Naive thymus-derived CD8-positive, alpha-beta T cell (primary cell): ENCODE data around the gene TBC1D9. TPM values are rescaled to one million over a fixed set of nuclear protein-coding genes. Genes with fewer than 3 reads are reported as not detected.

Source experiments
- ATAC-seq, 2 donors: fragments of 150-1000 bp; cut with Tn5 transposase in 1 of 2; sonication (Bioruptor Pico), chemical (Tn5 transposase) in 1 of 2; 1 replicate in 1 of 2; 2 replicates in 1 of 2; pipeline ENCODE4 v1.10.0; 2021; ENCODE audit warnings: mild to moderate bottlenecking in 2 of 2, moderate library complexity in 2 of 2
- POLR2A ChIA-PET: fragments of 350-600 bp; sonication (Branson Sonifier 250); formaldehyde crosslinking; loops from one replicate; lab custom pipeline; 2021; ENCODE audit warnings: antibody characterized with exemption; lab: Charles Lee
- DNase-seq, 10 donors: peaks; one replicate each; pipeline versions ENCODE4 v3.0.0 to v3.0.0-alpha.2; 2020 to 2022
- H3K27ac Mint-ChIP-seq, 10 donors: one replicate each; pipeline ENCODE4 v1.8.0; 2020 to 2022; ENCODE audit warnings: mild to moderate bottlenecking in 10 of 10, mixed read lengths in 10 of 10, moderate library complexity in 4 of 10, inconsistent platforms in 1 of 10
- H3K27me3 Mint-ChIP-seq, 5 donors: one replicate each; pipeline ENCODE4 v1.8.0; 2021 to 2022; ENCODE audit warnings: mixed read lengths in 5 of 5
- H3K36me3 Mint-ChIP-seq, 3 donors: one replicate each; pipeline ENCODE4 v1.8.0; 2020 to 2022; ENCODE audit warnings: mixed read lengths in 3 of 3, mild to moderate bottlenecking in 2 of 3, inconsistent platforms in 1 of 3
- H3K4me1 Mint-ChIP-seq, 4 donors: one replicate each; pipeline ENCODE4 v1.8.0; 2021 to 2022; ENCODE audit warnings: mixed read lengths in 4 of 4
- H3K4me3 Mint-ChIP-seq, 10 donors: one replicate each; pipeline ENCODE4 v1.8.0; 2020 to 2022; ENCODE audit warnings: mild to moderate bottlenecking in 10 of 10, mixed read lengths in 10 of 10, moderate library complexity in 6 of 10, inconsistent platforms in 1 of 10
- H3K9me3 Mint-ChIP-seq, 9 donors: one replicate each; pipeline ENCODE4 v1.8.0; 2020 to 2022; ENCODE audit warnings: mixed read lengths in 9 of 9, mild to moderate bottlenecking in 3 of 9, inconsistent platforms in 1 of 9, moderate library complexity in 1 of 9
- polyA plus RNA-seq, 3 donors: library from polyadenylated mRNA; unstranded; fragments of 300-500 nt; fragmentation: Illumina TruSeq; gene quantifications; one replicate each; pipeline ENCODE4 v1.2.3, GENCODE V29; 2021
- total RNA-seq, 8 experiments: library from RNA in 2 of 8; stranded (reverse) in 2 of 8; gene quantifications; one replicate each; pipeline ENCODE4 v1.2.3 and lab custom pipeline; 2021 to 2026

The TBC1D9 gene
- total and polyA plus RNA-seq, 5 experiments from 2014 or later = 0.12 to 4.1 (median 3.8) TPM; not detected in 2

- peaks cover 0 to 8% (median under 1%) of the 10 kb centered on the region in 4 donors for H3K4me1 Mint-ChIP-seq
- no peaks in the 10 kb centered on the region for H3K36me3 Mint-ChIP-seq
- H3K4me3 Mint-ChIP-seq = no peak overlapping the region
- POLR2A ChIA-PET = no interaction called here
- no peak for ATAC-seq
- DNase-seq = no peak
- H3K27ac Mint-ChIP-seq = no peak overlapping the region
- peaks cover 0 to 3% (median 0%) of the 10 kb centered on the region in 5 donors for H3K27me3 Mint-ChIP-seq
- H3K9me3 Mint-ChIP-seq = no peaks in the 10 kb centered on the region
These were observed 83.8 kb downstream of the TBC1D9 start for GRCh38 chr4:140672416-140672815.

GRCh38 chr4:140668111-140668510 lies 88.1 kb downstream of the TBC1D9 start:
- POLR2A ChIA-PET = no interaction called here
- Mint-ChIP-seq H3K9me3 (no peaks in the 10 kb centered on the region), H3K36me3 (no peaks in the 10 kb centered on the region), H3K4me3 (no peak overlapping the region), H3K27ac (no peak overlapping the region), H3K4me1 (peaks cover 0 to 3% (median 0%) of the 10 kb centered on the region in 4 donors), H3K27me3 (no peaks in the 10 kb centered on the region)
- ATAC-seq (no peak), DNase-seq (no peak)

- POLR2A ChIA-PET = no interaction called here
- H3K36me3 Mint-ChIP-seq = no peaks in the 10 kb centered on the region
These were observed 89.1 kb downstream of the TBC1D9 start for GRCh38 chr4:140666889-140667614.

GRCh38 chr4:140662082-140662869 lies 93.9 kb downstream of the TBC1D9 start:
- Mint-ChIP-seq H3K36me3 (no peaks in the 10 kb centered on the region), H3K9me3 (no peaks in the 10 kb centered on the region), H3K27ac (no peak overlapping the region), H3K27me3 (peaks cover 0 to 9% (median 3%) of the 10 kb centered on the region in 5 donors), H3K4me1 (peaks cover 0 to under 1% (median 0%) of the 10 kb centered on the region in 4 donors), H3K4me3 (no peak overlapping the region)
- POLR2A ChIA-PET = no interaction called here
- DNase-seq (no peak), ATAC-seq (no peak)

More at GRCh38 chr4:140666889-140667614, 89.1 kb downstream of the TBC1D9 start:
- DNase-seq = no peak
- Mint-ChIP-seq H3K27me3 (no peaks in the 10 kb centered on the region), H3K4me1 (peaks cover 0 to 3% (median 0%) of the 10 kb centered on the region in 4 donors), H3K9me3 (no peaks in the 10 kb centered on the region), H3K4me3 (no peak overlapping the region), H3K27ac (no peak overlapping the region)
- ATAC-seq = no peak

- ATAC-seq (no peak), DNase-seq (no peak)
- H3K36me3 Mint-ChIP-seq = no peaks in the 10 kb centered on the region
- H3K9me3 Mint-ChIP-seq = no peaks in the 10 kb centered on the region
- H3K4me1 Mint-ChIP-seq = no peaks in the 10 kb centered on the region
- no peak overlapping the region for H3K4me3 Mint-ChIP-seq
- H3K27ac Mint-ChIP-seq = peak overlapping the region in 1 of 10 donors; percentile 9
- POLR2A ChIA-PET = no interaction called here
- H3K27me3 Mint-ChIP-seq = peaks cover under 1 to 9% (median 3%) of the 10 kb centered on the region in 5 donors
These were observed 94.6 kb downstream of the TBC1D9 start for GRCh38 chr4:140661550-140661949.

- no peaks in the 10 kb centered on the region for H3K36me3 Mint-ChIP-seq
- no peak for ATAC-seq
- no peak overlapping the region for H3K4me3 Mint-ChIP-seq
- peaks cover 2 to 9% (median 4%) of the 10 kb centered on the region in 5 donors for H3K27me3 Mint-ChIP-seq
- H3K27ac Mint-ChIP-seq = no peak overlapping the region
- H3K4me1 Mint-ChIP-seq = no peaks in the 10 kb centered on the region
- H3K9me3 Mint-ChIP-seq = no peaks in the 10 kb centered on the region
- no peak for DNase-seq
- POLR2A ChIA-PET = no interaction called here
These were observed 96.1 kb downstream of the TBC1D9 start for GRCh38 chr4:140659943-140660700.

- no peak for DNase-seq
- H3K4me3 Mint-ChIP-seq = no peak overlapping the region
- ATAC-seq = no peak
- H3K9me3 Mint-ChIP-seq = no peaks in the 10 kb centered on the region
- H3K36me3 Mint-ChIP-seq = no peaks in the 10 kb centered on the region
- no peaks in the 10 kb centered on the region for H3K4me1 Mint-ChIP-seq
- POLR2A ChIA-PET = no interaction called here
- H3K27ac Mint-ChIP-seq = no peak overlapping the region
- peaks cover 0 to 6% (median 5%) of the 10 kb centered on the region in 5 donors for H3K27me3 Mint-ChIP-seq
These were observed 101.7 kb downstream of the TBC1D9 start for GRCh38 chr4:140654495-140654814.

- no peaks in the 10 kb centered on the region for H3K4me1 Mint-ChIP-seq
- no peak for DNase-seq
- no peaks in the 10 kb centered on the region for H3K9me3 Mint-ChIP-seq
- POLR2A ChIA-PET = no interaction called here
- no peak overlapping the region for H3K4me3 Mint-ChIP-seq
- H3K36me3 Mint-ChIP-seq = no peaks in the 10 kb centered on the region
- H3K27ac Mint-ChIP-seq = no peak overlapping the region
- no peak for ATAC-seq
- H3K27me3 Mint-ChIP-seq = peaks cover 0 to 9% (median 5%) of the 10 kb centered on the region in 5 donors
These were observed 102.3 kb downstream of the TBC1D9 start for GRCh38 chr4:140653718-140654494.

- Mint-ChIP-seq H3K36me3 (no peaks in the 10 kb centered on the region), H3K27me3 (peaks cover 0 to 9% (median 5%) of the 10 kb centered on the region in 5 donors), H3K4me3 (no peak overlapping the region), H3K27ac (no peak overlapping the region), H3K4me1 (no peaks in the 10 kb centered on the region), H3K9me3 (no peaks in the 10 kb centered on the region)
- ATAC-seq (no peak), DNase-seq (no peak)
- POLR2A ChIA-PET = no interaction called here
These were observed 103.6 kb downstream of the TBC1D9 start for GRCh38 chr4:140652601-140653000.

GRCh38 chr4:140648716-140649308 lies 107.4 kb downstream of the TBC1D9 start:
- ATAC-seq (no peak), DNase-seq (no peak)
- H3K4me3 Mint-ChIP-seq = no peak overlapping the region
- H3K27me3 Mint-ChIP-seq = peaks cover 0 to 13% (median 4%) of the 10 kb centered on the region in 5 donors
- H3K4me1 Mint-ChIP-seq = no peaks in the 10 kb centered on the region
- H3K36me3 Mint-ChIP-seq = no peaks in the 10 kb centered on the region
- POLR2A ChIA-PET = no interaction called here
- H3K27ac Mint-ChIP-seq = no peak overlapping the region
- H3K9me3 Mint-ChIP-seq = no peaks in the 10 kb centered on the region

- Mint-ChIP-seq H3K27ac (no peak overlapping the region), H3K36me3 (no peaks in the 10 kb centered on the region), H3K9me3 (peaks cover 0 to 1% (median 0%) of the 10 kb centered on the region in 9 donors), H3K4me1 (no peaks in the 10 kb centered on the region), H3K27me3 (peaks cover 2 to 13% (median 4%) of the 10 kb centered on the region in 5 donors), H3K4me3 (no peak overlapping the region)
- POLR2A ChIA-PET = no interaction called here
- no peak for ATAC-seq
- no peak for DNase-seq
These were observed 110.4 kb downstream of the TBC1D9 start for GRCh38 chr4:140645614-140646412.
